Activated CD8-positive, alpha-beta T cell treated with anti-CD3 and anti-CD28 coated beads for 36 hours (primary cell): ENCODE results near the gene ADISSP. TPM values are rescaled to one million over a fixed set of nuclear protein-coding genes. Genes with fewer than 3 reads are reported as not detected.

Experiments
- ATAC-seq: fragments of 200-7000 bp; cut with Tn5 transposase; one replicate; pipeline ENCODE4 v1.10.0; 2021; ENCODE audit warnings: mild to moderate bottlenecking, moderate library complexity
- CTCF ChIA-PET: fragments of 350-600 bp; sonication (Branson Sonifier 250); formaldehyde crosslinking; loops from one replicate; lab custom pipeline; 2021; ENCODE audit warnings: antibody characterized with exemption; lab: Charles Lee
- POLR2A ChIA-PET: fragments of 350-600 bp; sonication (Branson Sonifier 250); formaldehyde crosslinking; loops from one replicate; lab custom pipeline; 2021; ENCODE audit warnings: antibody characterized with exemption; lab: Charles Lee
- DNase-seq: peaks from one replicate; pipeline ENCODE4 v3.0.0-alpha.2; 2020
- H3K27ac Mint-ChIP-seq: one replicate; pipeline ENCODE4 v1.8.0; 2021; ENCODE audit warnings: mild to moderate bottlenecking, mixed read lengths
- H3K27me3 Mint-ChIP-seq: one replicate; pipeline ENCODE4 v1.8.0; 2021; ENCODE audit warnings: mixed read lengths
- H3K36me3 Mint-ChIP-seq: one replicate; pipeline ENCODE4 v1.8.0; 2021; ENCODE audit warnings: low read depth, mixed read lengths
- H3K4me1 Mint-ChIP-seq: one replicate; pipeline ENCODE4 v1.8.0; 2021; ENCODE audit warnings: low read depth, mixed read lengths
- H3K4me3 Mint-ChIP-seq: one replicate; pipeline ENCODE4 v1.8.0; 2021; ENCODE audit warnings: mild to moderate bottlenecking, moderate library complexity, mixed read lengths
- H3K9me3 Mint-ChIP-seq: one replicate; pipeline ENCODE4 v1.8.0; 2021; ENCODE audit warnings: mixed read lengths
- CTCF ChIP-seq: fragments of 200-600 bp; IDR thresholded peaks from one replicate; pipeline ENCODE4 v1.8.0; 2022; ENCODE audit warnings: antibody characterized with exemption, mild to moderate bottlenecking
- intact Hi-C: fragments of 100-400 bp; cut with micrococcal nuclease; formaldehyde crosslinking; loops from one replicate; pipeline ENCODE4 v1.10.0; 2022
- total RNA-seq, 2 experiments: library from RNA; stranded (reverse); gene quantifications; one replicate each; pipeline ENCODE4 v1.2.3, GENCODE V29; 2021

ADISSP gene
- total RNA-seq, 2 experiments from 2014 or later, result 62.5 to 66.6 TPM

DNA sequence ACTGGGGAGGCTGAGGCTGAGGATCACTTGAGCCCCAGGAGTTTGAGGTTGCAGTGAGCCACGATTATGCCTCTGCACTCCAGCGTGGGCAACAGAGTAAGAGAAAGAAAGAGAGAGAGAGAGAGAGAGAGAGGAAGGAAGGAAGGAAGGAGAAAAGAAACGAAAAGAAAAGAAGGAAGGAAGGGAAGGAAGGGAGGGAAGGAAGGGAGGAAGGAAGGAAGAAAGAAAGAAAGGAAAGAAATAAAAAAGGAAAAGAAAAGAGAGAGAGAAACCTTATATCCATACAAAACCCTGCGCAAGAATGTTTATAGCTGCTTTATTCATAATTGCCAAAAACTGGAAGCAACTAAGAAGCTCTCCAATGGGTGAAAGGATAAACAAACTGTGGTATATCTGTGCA, 43.2 kb downstream of the ADISSP start:
- ATAC-seq, result no peak
- Mint-ChIP-seq H3K4me1 (peaks cover 7% of the 10 kb centered on the region), H3K4me3 (no peak overlapping the region), H3K27me3 (peaks cover 25% of the 10 kb centered on the region), H3K27ac (no peak overlapping the region), H3K9me3 (no peaks in the 10 kb centered on the region), H3K36me3 (no peaks in the 10 kb centered on the region)
- no peak for TF ChIP-seq CTCF
- POLR2A ChIA-PET, result no interaction called here
- CTCF ChIA-PET, result interaction anchor here (1.4 kb wide), 1 partner anchor 14 kb away, joined by 8 read pairs; no protein-coding TSS in a partner anchor
- intact Hi-C loops, result no loop called here
- DNase-seq, result no peak

DNA sequence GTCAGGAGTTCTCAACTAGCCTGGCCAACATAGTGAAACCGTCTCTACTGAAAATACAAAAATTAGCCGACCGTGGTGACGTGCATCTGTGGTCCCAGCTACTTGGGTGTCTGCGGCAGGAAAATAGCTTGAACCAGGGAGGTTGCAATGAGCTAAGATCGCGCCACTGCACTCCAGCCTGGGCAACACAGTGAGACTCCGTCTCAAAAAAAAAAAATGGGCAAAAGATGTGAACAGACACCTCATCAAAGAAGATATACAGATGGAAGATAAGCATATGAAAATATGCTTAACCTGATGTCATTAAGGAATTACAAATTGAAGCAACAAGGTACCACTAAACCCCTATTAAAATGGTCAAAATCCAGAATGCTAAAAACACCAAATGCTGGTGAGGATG, 44.3 kb downstream of the ADISSP start:
- ATAC-seq, result no peak
- H3K27me3 Mint-ChIP-seq, result peaks cover 24% of the 10 kb centered on the region
- TF ChIP-seq CTCF, result no peak
- peaks cover 7% of the 10 kb centered on the region for H3K4me1 Mint-ChIP-seq
- intact Hi-C loops, result no loop called here
- CTCF ChIA-PET, result no interaction called here
- POLR2A ChIA-PET, result no interaction called here
- DNase-seq, result no peak
- no peak overlapping the region for H3K27ac Mint-ChIP-seq
- no peak overlapping the region for H3K4me3 Mint-ChIP-seq
- H3K36me3 Mint-ChIP-seq, result no peaks in the 10 kb centered on the region
- H3K9me3 Mint-ChIP-seq, result no peaks in the 10 kb centered on the region

- Mint-ChIP-seq H3K36me3 (no peaks in the 10 kb centered on the region), H3K4me3 (no peak overlapping the region), H3K27ac (no peak overlapping the region), H3K27me3 (peaks cover 15% of the 10 kb centered on the region), H3K9me3 (no peaks in the 10 kb centered on the region), H3K4me1 (peaks cover 7% of the 10 kb centered on the region)
- ATAC-seq (no peak), DNase-seq (no peak)
- ChIA-PET CTCF (interaction anchor here (0.5 to 1.3 kb wide), 2 partner anchors 11 to 578 kb away, joined by 3 to 8 read pairs; no protein-coding TSS in a partner anchor), POLR2A (no interaction called here)
- no peak for TF ChIP-seq CTCF
- intact Hi-C loops, result no loop called here
These were observed 45.6 kb downstream of the ADISSP start for GRCh38 chr20:3721912-3722311.

- intact Hi-C loops, result no loop called here
- DNase-seq, result no peak
- POLR2A ChIA-PET, result interaction anchor here (1.0 to 1.2 kb wide), 2 partner anchors 17 to 58 kb away, joined by 3 read pairs; no protein-coding TSS in a partner anchor
- TF ChIP-seq CTCF, result no peak
- ATAC-seq, result no peak
- no peaks in the 10 kb centered on the region for H3K36me3 Mint-ChIP-seq
- H3K27ac Mint-ChIP-seq, result no peak overlapping the region
- peaks cover 11% of the 10 kb centered on the region for H3K27me3 Mint-ChIP-seq
- H3K9me3 Mint-ChIP-seq, result no peaks in the 10 kb centered on the region
- H3K4me3 Mint-ChIP-seq, result no peak overlapping the region
- CTCF ChIA-PET, result interaction anchor here (2.6 kb wide), 1 partner anchor 10 kb away, joined by 22 read pairs; no protein-coding TSS in a partner anchor
- peaks cover 7% of the 10 kb centered on the region for H3K4me1 Mint-ChIP-seq
These were observed 46.9 kb downstream of the ADISSP start for GRCh38 chr20:3720626-3721025.

DNA sequence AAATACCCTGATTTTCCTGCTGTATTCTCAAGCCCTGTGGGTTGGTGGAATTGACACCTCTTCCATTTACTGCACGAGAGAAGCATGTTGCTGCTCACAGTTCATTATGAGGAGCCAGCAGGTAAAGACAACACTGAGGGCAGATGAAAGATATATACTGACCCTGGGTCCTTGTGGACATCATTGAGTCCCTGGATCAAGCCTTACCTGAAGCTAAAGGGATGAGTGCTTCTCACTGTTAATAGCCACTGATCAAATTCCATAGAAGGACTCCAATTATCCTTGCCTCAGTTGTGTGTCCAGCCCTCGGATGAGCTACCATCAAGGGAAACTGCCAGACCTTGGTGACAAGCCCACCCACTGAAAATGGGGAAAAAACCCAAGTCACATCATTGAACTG, 47.5 kb downstream of the ADISSP start:
- no peak for DNase-seq
- H3K4me3 Mint-ChIP-seq, result no peak overlapping the region
- H3K27me3 Mint-ChIP-seq, result peaks cover 11% of the 10 kb centered on the region
- H3K27ac Mint-ChIP-seq, result no peak overlapping the region
- no peak for TF ChIP-seq CTCF
- ChIA-PET POLR2A (interaction anchor here (1.0 to 1.2 kb wide), 2 partner anchors 17 to 58 kb away, joined by 3 read pairs; no protein-coding TSS in a partner anchor), CTCF (interaction anchor here (0.7 to 2.6 kb wide), 3 partner anchors 9 to 44 kb away, joined by 3 to 22 read pairs (median 5); no protein-coding TSS in a partner anchor)
- no peaks in the 10 kb centered on the region for H3K9me3 Mint-ChIP-seq
- intact Hi-C loops, result no loop called here
- peaks cover 7% of the 10 kb centered on the region for H3K4me1 Mint-ChIP-seq
- H3K36me3 Mint-ChIP-seq, result no peaks in the 10 kb centered on the region
- ATAC-seq, result no peak
